Stimulated activated effector memory CD8-positive, alpha-beta T cell treated with anti-CD3 and anti-CD28 coated beads, Interleukin-12 subunit alpha, Interleukin-12 subunit beta, amount 100 ng/mL, for 72 hours (primary cell): ENCODE results near the gene SLCO1A2.
"Not testable (repeated sequence)": the region's sequence is repeated elsewhere in the genome, so short reads cannot be mapped to it uniquely, and the experiment has no call there.

ENCODE experiments used
- ATAC-seq: fragments of 150-1000 bp; cut with Tn5 transposase; 2 replicates; pipeline ENCODE4 v1.10.0; 2021
- DNase-seq, 2 donors: peaks; one replicate each; pipeline ENCODE4 v3.0.0; 2021 to 2022; ENCODE audit warnings: low spot score in 2 of 2
- H3K27ac Mint-ChIP-seq: one replicate; pipeline ENCODE4 v1.8.0; 2022; ENCODE audit warnings: mild to moderate bottlenecking, mixed read lengths
- H3K36me3 Mint-ChIP-seq: one replicate; pipeline ENCODE4 v1.8.0; 2022; ENCODE audit warnings: mild to moderate bottlenecking, mixed read lengths
- H3K4me1 Mint-ChIP-seq: one replicate; pipeline ENCODE4 v1.8.0; 2022; ENCODE audit warnings: mixed read lengths
- H3K4me3 Mint-ChIP-seq: one replicate; pipeline ENCODE4 v1.8.0; 2022; ENCODE audit warnings: mild to moderate bottlenecking, mixed read lengths
- H3K9me3 Mint-ChIP-seq: one replicate; pipeline ENCODE4 v1.8.0; 2022; ENCODE audit warnings: mixed read lengths

Gene SLCO1A2

DNA sequence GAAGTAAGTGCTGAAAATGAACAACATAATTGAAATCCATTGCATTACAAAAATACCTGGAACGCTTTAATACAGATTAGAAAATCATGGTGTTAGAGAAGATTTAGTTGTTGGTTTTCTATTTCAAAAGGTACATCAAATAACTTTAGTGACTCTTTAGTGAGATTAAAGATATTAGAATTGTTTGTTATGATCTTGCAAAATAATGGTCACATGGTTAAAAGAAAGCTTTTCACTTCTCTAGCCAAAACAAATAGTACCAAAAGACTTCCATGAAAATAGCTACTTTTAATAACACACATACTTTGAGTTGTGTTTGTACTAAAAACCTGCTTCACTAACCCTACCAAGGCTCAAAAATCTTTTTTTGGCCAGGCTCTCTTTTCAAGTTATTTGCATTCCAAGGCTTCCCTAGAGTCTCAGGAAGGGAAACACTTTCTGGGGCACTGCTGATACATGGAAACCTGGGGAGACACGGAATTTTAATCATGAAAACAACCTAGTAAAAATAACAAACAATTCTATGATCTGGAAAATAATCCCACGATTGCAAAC, at the start of gene SLCO1A2:
Gene SLCO1A2 (minus strand): TSS at position 147 of the 555 bp plus-strand sequence. CDS start 270 bp downstream, outside the sequence.
- H3K36me3 Mint-ChIP-seq: no peaks in the 10 kb centered on the region
- H3K27ac Mint-ChIP-seq: no peak within 1 kb of the TSS
- no peak for ATAC-seq
- no peaks in the 10 kb centered on the region for H3K4me1 Mint-ChIP-seq
- no peak within 1 kb of the TSS for H3K4me3 Mint-ChIP-seq
- no peaks in the 10 kb centered on the region for H3K9me3 Mint-ChIP-seq
- no peak for DNase-seq

DNA sequence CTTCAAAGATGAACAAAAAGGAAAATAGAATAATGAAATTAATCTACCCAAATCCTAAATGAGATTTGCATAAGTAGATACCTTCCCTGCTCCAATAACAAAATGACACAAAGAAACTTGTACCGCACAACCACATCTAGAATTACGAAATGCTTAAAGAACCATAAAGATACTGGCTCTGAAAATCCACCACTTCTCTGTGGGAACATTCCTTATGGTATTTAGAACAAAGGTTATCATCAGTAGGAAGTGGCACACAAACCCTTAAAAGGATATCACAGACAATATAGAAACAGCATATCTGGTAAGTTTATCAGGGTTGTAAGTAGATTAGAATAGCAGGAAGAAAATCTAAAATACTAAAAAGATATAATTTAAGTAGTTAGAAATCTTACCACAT, 49.5 kb upstream of the SLCO1A2 start:
- H3K27ac Mint-ChIP-seq: no peak overlapping the region
- no peaks in the 10 kb centered on the region for H3K36me3 Mint-ChIP-seq
- DNase-seq (no peak), ATAC-seq (no peak)
- H3K4me1 Mint-ChIP-seq: no peaks in the 10 kb centered on the region
- H3K4me3 Mint-ChIP-seq: no peak overlapping the region
- no peaks in the 10 kb centered on the region for H3K9me3 Mint-ChIP-seq

DNA sequence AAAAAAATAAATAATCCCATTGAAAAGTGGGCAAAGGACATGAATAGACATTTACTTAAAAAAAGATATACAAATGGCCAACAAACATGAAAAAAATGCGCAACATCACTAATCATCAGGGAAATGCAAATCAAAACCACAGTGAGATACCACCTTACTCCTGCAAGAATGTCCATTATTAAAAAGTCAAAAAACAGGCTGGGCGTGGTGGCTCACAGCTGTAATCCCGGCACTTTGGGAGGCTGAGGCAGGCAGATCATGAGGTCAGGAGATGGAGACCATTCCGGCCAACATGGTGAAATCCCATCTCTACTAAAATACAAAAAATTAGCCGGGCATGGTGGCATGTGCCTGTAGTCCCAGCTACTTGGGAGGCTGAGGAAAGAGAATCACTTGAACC, 46.6 kb upstream of the SLCO1A2 start:
- H3K27ac Mint-ChIP-seq, H3K4me1 Mint-ChIP-seq, H3K4me3 Mint-ChIP-seq, ATAC-seq, H3K9me3 Mint-ChIP-seq, DNase-seq, H3K36me3 Mint-ChIP-seq: not testable (repeated sequence)

GRCh38 chr12:21379218-21379617, 44.5 kb upstream of the SLCO1A2 start:
- no peak overlapping the region for H3K27ac Mint-ChIP-seq
- H3K4me1 Mint-ChIP-seq: no peaks in the 10 kb centered on the region
- H3K36me3 Mint-ChIP-seq: no peaks in the 10 kb centered on the region
- H3K9me3 Mint-ChIP-seq: no peaks in the 10 kb centered on the region
- ATAC-seq (no peak), DNase-seq (no peak)
- no peak overlapping the region for H3K4me3 Mint-ChIP-seq

GRCh38 chr12:21372602-21373001, 37.9 kb upstream of the SLCO1A2 start, which contains the start of gene IAPP:
Gene IAPP (plus strand): TSS chr12:21372902. CDS start chr12:21373352, 450 bp downstream.
- ATAC-seq (no peak), DNase-seq (no peak)
- Mint-ChIP-seq H3K4me1 (peaks cover 7% of the 10 kb centered on the region), H3K9me3 (no peaks in the 10 kb centered on the region), H3K36me3 (no peaks in the 10 kb centered on the region), H3K4me3 (no peak within 1 kb of the TSS), H3K27ac (no peak within 1 kb of the TSS)

DNA sequence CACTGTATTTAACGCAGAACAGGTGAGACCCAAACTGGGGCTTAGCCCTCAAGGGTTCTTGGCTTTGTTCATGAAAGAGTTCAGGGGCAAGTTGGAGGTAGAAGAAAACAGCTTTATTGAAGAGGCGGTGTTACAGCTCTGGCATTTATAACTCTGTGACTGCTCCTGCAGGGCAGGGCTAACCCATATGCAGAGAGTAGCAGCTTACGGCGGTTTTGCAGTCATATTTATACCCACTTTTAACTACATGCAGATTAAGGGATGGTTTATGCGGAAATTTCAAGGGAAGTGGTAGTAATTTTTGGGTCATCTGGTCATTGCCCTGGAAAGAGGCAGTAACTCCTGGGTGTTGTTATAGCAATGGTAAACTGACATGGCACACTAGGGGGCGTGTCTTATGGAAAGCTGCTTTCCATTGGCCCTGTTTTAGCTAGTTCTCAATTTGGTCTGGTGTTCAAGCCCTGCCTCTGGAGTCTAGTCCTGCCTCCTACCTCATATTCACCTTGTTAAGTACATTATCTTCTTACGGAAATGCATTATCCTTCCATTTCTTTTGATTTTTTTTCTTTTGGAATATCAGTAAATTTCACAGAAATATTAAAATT, 36.2 kb upstream of the SLCO1A2 start:
- no peak for DNase-seq
- H3K9me3 Mint-ChIP-seq: no peaks in the 10 kb centered on the region
- no peaks in the 10 kb centered on the region for H3K36me3 Mint-ChIP-seq
- peaks cover 7% of the 10 kb centered on the region for H3K4me1 Mint-ChIP-seq
- H3K27ac Mint-ChIP-seq: no peak overlapping the region
- no peak overlapping the region for H3K4me3 Mint-ChIP-seq
- ATAC-seq: no peak

DNA sequence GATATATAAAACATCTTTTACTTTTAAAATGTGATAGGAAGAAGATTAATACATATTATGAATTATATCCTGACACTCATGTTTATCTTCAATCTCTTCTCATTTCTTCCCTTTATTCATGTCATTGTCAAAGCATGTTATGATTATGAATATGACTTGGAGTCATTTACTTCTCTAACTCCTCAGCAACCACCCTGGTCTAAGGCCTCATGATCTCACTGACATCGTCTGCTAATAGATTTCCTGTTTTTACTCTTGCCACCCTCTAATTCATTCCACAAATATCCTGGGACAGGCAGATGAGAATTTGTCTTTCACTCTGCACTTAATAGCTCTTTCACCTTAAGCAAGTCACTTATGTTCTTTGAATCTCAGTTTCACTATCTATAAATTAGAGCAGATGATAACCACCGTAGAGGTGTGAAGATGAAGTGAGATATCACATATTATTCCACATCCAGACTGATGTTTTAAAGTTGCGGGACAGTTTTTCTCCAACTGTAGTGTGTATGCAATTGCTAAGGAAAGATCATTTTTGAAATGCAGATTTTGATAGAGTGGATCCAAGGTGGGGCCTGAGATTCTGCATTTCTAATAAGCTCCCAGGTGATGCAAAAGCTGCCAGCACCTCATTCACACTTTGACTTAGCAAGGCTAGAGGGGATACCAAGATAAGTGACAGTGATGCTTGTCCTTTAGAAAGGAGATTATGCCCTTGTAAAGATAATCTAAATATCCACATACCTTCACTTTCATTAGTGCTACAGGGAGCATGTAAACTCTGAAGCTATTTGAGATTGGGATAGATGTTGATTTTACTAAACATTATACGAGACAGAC, 34.6 kb upstream of the SLCO1A2 start:
- DNase-seq (no peak), ATAC-seq (peak; percentile 80)
- Mint-ChIP-seq H3K27ac (peak overlapping the region; percentile 6), H3K4me3 (no peak overlapping the region), H3K4me1 (peaks cover 7% of the 10 kb centered on the region), H3K9me3 (no peaks in the 10 kb centered on the region), H3K36me3 (no peaks in the 10 kb centered on the region)

GRCh38 chr12:21360632-21361031, 25.9 kb upstream of the SLCO1A2 start:
- not testable (repeated sequence) for H3K4me1 Mint-ChIP-seq, H3K27ac Mint-ChIP-seq, ATAC-seq, H3K36me3 Mint-ChIP-seq, DNase-seq, H3K9me3 Mint-ChIP-seq, H3K4me3 Mint-ChIP-seq

GRCh38 chr12:21354641-21355040, 19.9 kb upstream of the SLCO1A2 start:
- H3K4me1 Mint-ChIP-seq: no peaks in the 10 kb centered on the region
- ATAC-seq (no peak), DNase-seq (no peak)
- H3K27ac Mint-ChIP-seq: no peak overlapping the region
- H3K4me3 Mint-ChIP-seq: no peak overlapping the region
- H3K36me3 Mint-ChIP-seq: no peaks in the 10 kb centered on the region
- H3K9me3 Mint-ChIP-seq: no peaks in the 10 kb centered on the region

GRCh38 chr12:21353948-21354347, 19.2 kb upstream of the SLCO1A2 start:
- Mint-ChIP-seq H3K4me1 (no peaks in the 10 kb centered on the region), H3K27ac (no peak overlapping the region), H3K9me3 (no peaks in the 10 kb centered on the region), H3K4me3 (no peak overlapping the region), H3K36me3 (no peaks in the 10 kb centered on the region)
- ATAC-seq (no peak), DNase-seq (no peak)

- Mint-ChIP-seq H3K27ac (no peak overlapping the region), H3K9me3 (no peaks in the 10 kb centered on the region), H3K4me1 (no peaks in the 10 kb centered on the region), H3K4me3 (no peak overlapping the region), H3K36me3 (no peaks in the 10 kb centered on the region)
- DNase-seq (no peak), ATAC-seq (no peak)
Measured at GRCh38 chr12:21353487-21353886, 18.8 kb upstream of the SLCO1A2 start.

DNA sequence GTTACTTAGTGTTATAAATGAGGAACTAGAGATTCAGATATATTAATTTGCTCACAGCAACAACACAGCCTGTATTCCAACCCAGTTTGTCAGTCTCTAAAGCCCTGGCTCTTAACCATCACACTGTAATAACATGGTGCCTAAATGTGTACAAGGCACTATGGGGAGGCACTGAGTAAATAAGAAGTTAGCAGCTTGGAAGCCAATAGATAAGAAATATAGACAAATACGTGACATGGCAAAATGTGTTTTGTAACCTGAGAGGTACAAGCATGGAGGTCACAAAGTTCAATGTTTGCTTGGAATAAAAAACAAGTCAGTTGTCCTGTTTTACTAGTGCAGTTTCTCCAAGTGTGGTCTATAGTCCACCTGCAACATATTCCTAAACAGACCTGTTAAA, 16.3 kb upstream of the SLCO1A2 start:
- ATAC-seq (no peak), DNase-seq (no peak)
- H3K36me3 Mint-ChIP-seq: no peaks in the 10 kb centered on the region
- H3K9me3 Mint-ChIP-seq: no peaks in the 10 kb centered on the region
- H3K27ac Mint-ChIP-seq: no peak overlapping the region
- H3K4me3 Mint-ChIP-seq: no peak overlapping the region
- H3K4me1 Mint-ChIP-seq: no peaks in the 10 kb centered on the region

GRCh38 chr12:21346542-21347205, 12.0 kb upstream of the SLCO1A2 start:
- DNase-seq (no peak), ATAC-seq (no peak)
- Mint-ChIP-seq H3K27ac (no peak overlapping the region), H3K4me1 (no peaks in the 10 kb centered on the region), H3K4me3 (no peak overlapping the region), H3K9me3 (no peaks in the 10 kb centered on the region), H3K36me3 (no peaks in the 10 kb centered on the region)

- Mint-ChIP-seq H3K36me3 (no peaks in the 10 kb centered on the region), H3K4me1 (peaks cover 5% of the 10 kb centered on the region), H3K27ac (no peak overlapping the region), H3K4me3 (no peak overlapping the region), H3K9me3 (no peaks in the 10 kb centered on the region)
- ATAC-seq: no peak
- no peak for DNase-seq
Measured at GRCh38 chr12:21343636-21344035, 8.9 kb upstream of the SLCO1A2 start.

- Mint-ChIP-seq H3K27ac (no peak overlapping the region), H3K9me3 (no peaks in the 10 kb centered on the region), H3K36me3 (no peaks in the 10 kb centered on the region), H3K4me1 (peaks cover 5% of the 10 kb centered on the region), H3K4me3 (no peak overlapping the region)
- ATAC-seq (no peak), DNase-seq (no peak)
Measured at GRCh38 chr12:21341769-21342168, 7.1 kb upstream of the SLCO1A2 start.
